ENCODE results near the gene PIK3C2B.
A peak's percentile ranks its signal among the peaks of the same experiment; 100 is the strongest.

PIK3C2B gene

GRCh38 chr1:204456826-204457442 lies 37.7 kb downstream of the PIK3C2B start:
- no peak for DNase-seq

GRCh38 chr1:204455831-204456145 lies 38.8 kb downstream of the PIK3C2B start:
- no peak for DNase-seq

- DNase-seq = no peak
These were observed 39.4 kb downstream of the PIK3C2B start for GRCh38 chr1:204455063-204455830.

GRCh38 chr1:204454476-204454875 lies 40.1 kb downstream of the PIK3C2B start:
- no peak for DNase-seq

- peak in 3 of 4 experiments; percentile 10 to 39 (median 34) for DNase-seq
These were observed 41.3 kb downstream of the PIK3C2B start for GRCh38 chr1:204453141-204453772.

- no peak for DNase-seq
These were observed 43.1 kb downstream of the PIK3C2B start for GRCh38 chr1:204451352-204452124.

- DNase-seq = no peak
These were observed 43.9 kb downstream of the PIK3C2B start for GRCh38 chr1:204450461-204451257.

GRCh38 chr1:204449678-204450280 lies 44.8 kb downstream of the PIK3C2B start:
- no peak for DNase-seq

- no peak for DNase-seq
These were observed 45.5 kb downstream of the PIK3C2B start for GRCh38 chr1:204448991-204449677.

- DNase-seq = no peak
These were observed 46.2 kb downstream of the PIK3C2B start for GRCh38 chr1:204448344-204448964.

- no peak for DNase-seq
These were observed 46.9 kb downstream of the PIK3C2B start for GRCh38 chr1:204447736-204448135.

GRCh38 chr1:204447190-204447589 lies 47.4 kb downstream of the PIK3C2B start:
- no peak for DNase-seq

GRCh38 chr1:204446413-204447111 lies 48.0 kb downstream of the PIK3C2B start:
- DNase-seq = peak; percentile 26 to 67 (median 55)

- DNase-seq = peak in 3 of 4 experiments; percentile 10 to 30 (median 14)
These were observed 48.7 kb downstream of the PIK3C2B start for GRCh38 chr1:204445860-204446412.

Measured in activated naive CD4-positive, alpha-beta T cell (primary cell).